ENCODE measurements around the gene TGFB1. TPM values are rescaled to one million over a fixed set of nuclear protein-coding genes. Genes with fewer than 3 reads are reported as not detected.
A peak's percentile ranks its signal among the peaks of the same experiment; 100 is the strongest.

Gene TGFB1
- total RNA-seq, 1 experiment from 2014 or later = 15.0 TPM

DNA sequence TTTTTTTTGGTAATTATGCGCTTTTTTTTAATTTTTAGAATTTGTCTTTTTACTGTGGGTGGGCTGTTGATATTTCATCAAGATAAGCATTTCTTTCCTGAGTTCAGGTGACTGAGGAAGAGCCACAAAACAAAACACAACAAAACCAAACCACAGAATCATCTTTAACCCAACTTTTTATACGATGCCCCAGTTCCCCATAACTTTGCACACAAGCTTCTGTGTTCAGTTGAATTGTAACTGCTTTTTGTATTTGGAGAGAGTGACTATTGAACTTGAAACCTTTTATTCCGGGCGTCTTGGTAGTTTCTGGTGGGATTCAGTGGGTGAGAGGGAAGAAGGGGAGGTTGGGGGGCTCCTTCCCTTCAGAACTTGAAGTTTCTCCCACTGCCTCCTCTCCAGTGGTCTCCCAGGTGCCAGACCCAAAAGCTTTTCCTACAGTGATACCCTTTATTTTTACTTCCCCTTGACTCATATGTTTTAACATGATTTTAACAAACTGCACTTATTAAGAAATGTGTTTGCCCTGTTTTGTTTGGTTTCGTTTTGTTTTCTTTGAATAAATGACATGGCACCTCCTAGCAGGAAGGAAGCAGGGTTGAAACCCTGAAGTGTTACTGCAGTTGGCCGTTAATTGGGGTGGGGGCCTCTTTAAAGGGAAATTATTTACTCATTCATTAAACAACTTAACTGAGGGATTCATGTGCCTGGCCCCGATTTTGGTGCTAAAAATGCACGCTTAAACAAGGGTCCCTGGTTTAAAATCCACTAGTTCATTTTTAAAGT lies 46.4 kb downstream of the TGFB1 start:
- H3K9me3 ChIP-seq = no peaks in the 10 kb centered on the region
- CTCF ChIA-PET = interaction anchor here (0.6 to 1.6 kb wide), 3 partner anchors 43 to 770 kb away, joined by 3 to 7 read pairs (median 5); partner anchors contain the start of gene HNRNPUL1
- no peak for DNase-seq
- no peak overlapping the region for H3K4me3 ChIP-seq (ENCODE audit: low read depth, low read length)
- intact Hi-C loops (cut with micrococcal nuclease; ENCODE audit: unreplicated experiment) = no loop called here
- Mint-ChIP-seq H3K27ac (ENCODE audit: unreplicated experiment) (peak overlapping the region; percentile 10), H3K36me3 (ENCODE audit: insufficient read depth, unreplicated experiment) (peaks cover 91% of the 10 kb centered on the region), H3K27me3 (ENCODE audit: insufficient read depth, unreplicated experiment) (no peaks in the 10 kb centered on the region), H3K4me3 (ENCODE audit: unreplicated experiment) (no peak overlapping the region), H3K4me1 (ENCODE audit: low read depth, unreplicated experiment) (peaks cover 7% of the 10 kb centered on the region), H3K9me3 (ENCODE audit: unreplicated experiment) (no peaks in the 10 kb centered on the region)
- H3K27me3 ChIP-seq (replicated peaks; ENCODE audit: control insufficient read depth, insufficient read depth, low read length) = no peaks in the 10 kb centered on the region
- TSS peak; percentile 31 for BruUV-seq (replicated peaks)
- POLR2A ChIA-PET = interaction anchor here (0.5 kb wide), 1 partner anchor 128 kb away, joined by 5 read pairs; no protein-coding TSS in a partner anchor
- H3K4me1 ChIP-seq = peaks cover 17% of the 10 kb centered on the region
- peaks cover 6% of the 10 kb centered on the region for H3K36me3 ChIP-seq (ENCODE audit: control insufficient read depth, insufficient read depth, low read length)
- TF ChIP-seq, protein P1, sequence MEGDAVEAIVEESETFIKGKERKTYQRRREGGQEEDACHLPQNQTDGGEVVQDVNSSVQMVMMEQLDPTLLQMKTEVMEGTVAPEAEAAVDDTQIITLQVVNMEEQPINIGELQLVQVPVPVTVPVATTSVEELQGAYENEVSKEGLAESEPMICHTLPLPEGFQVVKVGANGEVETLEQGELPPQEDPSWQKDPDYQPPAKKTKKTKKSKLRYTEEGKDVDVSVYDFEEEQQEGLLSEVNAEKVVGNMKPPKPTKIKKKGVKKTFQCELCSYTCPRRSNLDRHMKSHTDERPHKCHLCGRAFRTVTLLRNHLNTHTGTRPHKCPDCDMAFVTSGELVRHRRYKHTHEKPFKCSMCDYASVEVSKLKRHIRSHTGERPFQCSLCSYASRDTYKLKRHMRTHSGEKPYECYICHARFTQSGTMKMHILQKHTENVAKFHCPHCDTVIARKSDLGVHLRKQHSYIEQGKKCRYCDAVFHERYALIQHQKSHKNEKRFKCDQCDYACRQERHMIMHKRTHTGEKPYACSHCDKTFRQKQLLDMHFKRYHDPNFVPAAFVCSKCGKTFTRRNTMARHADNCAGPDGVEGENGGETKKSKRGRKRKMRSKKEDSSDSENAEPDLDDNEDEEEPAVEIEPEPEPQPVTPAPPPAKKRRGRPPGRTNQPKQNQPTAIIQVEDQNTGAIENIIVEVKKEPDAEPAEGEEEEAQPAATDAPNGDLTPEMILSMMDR (IDR thresholded peaks at IDR 0.05; ENCODE audit: insufficient read depth in 1 of 2, low read depth in 1 of 2, low read length in 1 of 2, severe bottlenecking in 1 of 2, unreplicated experiment in 1 of 2) = no peak

DNA sequence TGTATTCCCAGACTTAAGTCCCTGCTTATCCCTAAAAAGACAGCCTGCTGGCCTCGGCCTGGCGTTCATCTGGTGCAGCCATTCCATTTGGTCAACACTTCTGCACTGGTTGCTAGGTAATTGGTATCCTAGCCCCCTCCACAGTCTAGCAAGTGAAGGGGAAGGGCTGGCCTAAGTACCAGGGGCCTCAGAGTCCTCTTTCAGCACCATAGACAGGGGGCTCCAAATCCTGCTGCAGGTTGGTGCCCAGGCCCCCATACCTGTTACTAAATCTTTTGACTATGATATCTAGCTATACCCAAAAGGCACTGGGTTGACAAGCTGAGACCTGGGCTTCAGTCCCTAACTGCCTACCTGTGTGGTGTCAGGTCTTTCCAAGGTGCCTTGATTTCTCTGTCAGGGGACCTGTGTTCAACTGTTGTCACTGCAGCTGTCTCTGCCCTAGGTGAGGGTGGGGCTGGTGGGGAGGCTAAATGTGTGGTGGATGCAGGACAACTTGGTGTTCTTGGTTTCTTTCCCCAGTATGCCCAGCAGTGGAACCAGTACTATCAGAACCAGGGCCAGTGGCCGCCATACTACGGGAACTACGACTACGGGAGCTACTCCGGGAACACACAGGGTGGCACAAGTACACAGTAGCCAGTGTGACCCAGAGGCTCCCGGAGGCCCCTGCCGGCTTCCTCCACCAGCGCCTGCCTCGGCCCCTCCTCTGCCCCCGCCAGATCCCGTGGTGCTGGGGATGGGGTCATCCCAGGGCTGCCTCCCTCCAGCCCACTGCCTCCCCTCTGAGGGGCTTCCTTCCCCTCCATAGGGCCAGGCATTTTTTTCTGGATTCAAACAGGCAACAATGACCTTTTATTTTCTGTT lies 47.6 kb downstream of the TGFB1 start:
- H3K9me3 ChIP-seq = no peaks in the 10 kb centered on the region
- no TSS peak for BruUV-seq (replicated peaks)
- ChIA-PET POLR2A (no interaction called here), CTCF (interaction anchor here (0.5 to 1.2 kb wide), 4 partner anchors 102 to 772 kb away, joined by 3 to 9 read pairs (median 6); no protein-coding TSS in a partner anchor)
- H3K4me3 ChIP-seq (ENCODE audit: low read depth, low read length) = no peak overlapping the region
- H3K27me3 ChIP-seq (replicated peaks; ENCODE audit: control insufficient read depth, insufficient read depth, low read length) = no peaks in the 10 kb centered on the region
- H3K4me1 ChIP-seq = peaks cover 10% of the 10 kb centered on the region
- H3K4me3 Mint-ChIP-seq (ENCODE audit: unreplicated experiment) = no peak overlapping the region
- H3K27me3 Mint-ChIP-seq (ENCODE audit: insufficient read depth, unreplicated experiment) = no peaks in the 10 kb centered on the region
- DNase-seq = no peak
- no peaks in the 10 kb centered on the region for H3K9me3 Mint-ChIP-seq (ENCODE audit: unreplicated experiment)
- intact Hi-C loops (cut with micrococcal nuclease; ENCODE audit: unreplicated experiment) = no loop called here
- peaks cover 96% of the 10 kb centered on the region for H3K36me3 Mint-ChIP-seq (ENCODE audit: insufficient read depth, unreplicated experiment)
- H3K4me1 Mint-ChIP-seq (ENCODE audit: low read depth, unreplicated experiment) = peaks cover 7% of the 10 kb centered on the region
- TF ChIP-seq, protein P1 (IDR thresholded peaks at IDR 0.05; ENCODE audit: insufficient read depth in 1 of 2, low read depth in 1 of 2, low read length in 1 of 2, severe bottlenecking in 1 of 2, unreplicated experiment in 1 of 2) = no peak
- H3K27ac Mint-ChIP-seq (ENCODE audit: unreplicated experiment) = no peak overlapping the region
- H3K36me3 ChIP-seq (ENCODE audit: control insufficient read depth, insufficient read depth, low read length) = peaks cover 6% of the 10 kb centered on the region

All from Caco-2 (cell line).